CD4-positive, alpha-beta T cell treated with Interleukin-15 for 1 hour (primary cell): Measurements from ENCODE around the gene LIPT2.
"Not testable (repeated sequence)": the region's sequence is repeated elsewhere in the genome, so short reads cannot be mapped to it uniquely, and the experiment has no call there.

Experiments used
- DNase-seq: peaks from one replicate; pipeline ENCODE4 v3.0.0-alpha.2; 2020

LIPT2 gene

GRCh38 chr11:74492974-74493790 is at the start of gene LIPT2:
Gene LIPT2 (minus strand): TSS chr11:74493724. CDS start chr11:74493703, 21 bp downstream.
- DNase-seq = peak; percentile 98

GRCh38 chr11:74541466-74541865 is 47.9 kb upstream of the LIPT2 start:
- no peak for DNase-seq

- DNase-seq = no peak
These were observed 46.7 kb upstream of the LIPT2 start for GRCh38 chr11:74540270-74540669.

GRCh38 chr11:74538680-74539079 is 45.2 kb upstream of the LIPT2 start:
- no peak for DNase-seq

GRCh38 chr11:74535371-74536160 is 42.0 kb upstream of the LIPT2 start:
- no peak for DNase-seq

GRCh38 chr11:74534946-74535275 is 41.4 kb upstream of the LIPT2 start:
- not testable (repeated sequence) for DNase-seq

GRCh38 chr11:74534216-74534945 is 40.9 kb upstream of the LIPT2 start:
- no peak for DNase-seq

- no peak for DNase-seq
These were observed 39.9 kb upstream of the LIPT2 start for GRCh38 chr11:74533421-74533820.

GRCh38 chr11:74532501-74533246 is 39.1 kb upstream of the LIPT2 start:
- no peak for DNase-seq

- DNase-seq = no peak
These were observed 31.5 kb upstream of the LIPT2 start for GRCh38 chr11:74524978-74525377.

GRCh38 chr11:74524501-74524900 is 31.0 kb upstream of the LIPT2 start:
- DNase-seq = no peak

GRCh38 chr11:74522776-74523175 is 29.3 kb upstream of the LIPT2 start:
- DNase-seq = no peak

- no peak for DNase-seq
These were observed 28.2 kb upstream of the LIPT2 start for GRCh38 chr11:74521666-74522252.

GRCh38 chr11:74520927-74521665 is 27.6 kb upstream of the LIPT2 start:
- no peak for DNase-seq

- DNase-seq = no peak
These were observed 26.8 kb upstream of the LIPT2 start for GRCh38 chr11:74520316-74520715.

GRCh38 chr11:74519710-74520109 is 26.2 kb upstream of the LIPT2 start:
- no peak for DNase-seq

- DNase-seq = not testable (repeated sequence)
These were observed 24.1 kb upstream of the LIPT2 start for GRCh38 chr11:74517592-74517991.

- DNase-seq = no peak
These were observed 14.1 kb upstream of the LIPT2 start for GRCh38 chr11:74507582-74507981.

GRCh38 chr11:74506823-74507222 is 13.3 kb upstream of the LIPT2 start:
- no peak for DNase-seq

GRCh38 chr11:74505911-74506310 is 12.4 kb upstream of the LIPT2 start:
- no peak for DNase-seq

- DNase-seq = no peak
These were observed 10.7 kb upstream of the LIPT2 start for GRCh38 chr11:74504100-74504691.
